IMR-90 (cell line): ENCODE data around the gene HDDC3. TPM values are rescaled to one million over a fixed set of nuclear protein-coding genes. Genes with fewer than 3 reads are reported as not detected.
A peak's percentile ranks its signal among the peaks of the same experiment; 100 is the strongest.

Experiments
- ATAC-seq: fragments of 200-7000 bp; cut with Tn5 transposase; 2 replicates; pipeline ENCODE4 v1.9.1; 2020; ENCODE audit warnings: low read depth, mild to moderate bottlenecking, moderate library complexity
- BruUV-seq: library from RNA; stranded (reverse); fragments of 400-500 nt; replicated peaks from 2 replicates; lab custom pipeline; 2021; lab: Mats Ljungman, UMichigan
- CTCF ChIA-PET: fragments of 300-600 bp; formaldehyde crosslinking; extraction: SDS; loops from one replicate; lab custom pipeline; 2021; ENCODE audit warnings: antibody characterized with exemption; lab: Yijun Ruan, JAX
- POLR2A ChIA-PET: fragments of 300-600 bp; sonication (Branson Sonifier 250); formaldehyde crosslinking; loops from one replicate; lab custom pipeline; 2022; ENCODE audit warnings: antibody characterized with exemption; ENCODE audit not compliant: unreplicated experiment; lab: Charles Lee
- DNase-seq: peaks from one replicate; pipeline ENCODE4 v3.0.0; 2013
- H2AFZ ChIP-seq: replicated peaks from 2 replicates; pipeline ENCODE3; 2013; ENCODE audit warnings: low read length, mild to moderate bottlenecking; ENCODE audit not compliant: poor library complexity
- H2AK5ac ChIP-seq: 2 replicates; pipeline ENCODE4 v1.6.1; 2013; ENCODE audit warnings: low read depth, low read length, inconsistent platforms
- H2AK9ac ChIP-seq: replicated peaks from 2 replicates; pipeline ENCODE3; 2013; ENCODE audit warnings: mild to moderate bottlenecking, low read depth, low read length, moderate library complexity; ENCODE audit not compliant: poor library complexity
- H2BK120ac ChIP-seq: 2 replicates; pipeline ENCODE4 v1.6.1; 2013; ENCODE audit warnings: low read depth, low read length, inconsistent platforms
- H2BK15ac ChIP-seq: 3 replicates; pipeline ENCODE4 v1.6.1; 2013; ENCODE audit warnings: low read depth, low read length, inconsistent platforms
- H2BK20ac ChIP-seq: 2 replicates; pipeline ENCODE4 v1.6.1; 2013; ENCODE audit warnings: low read depth, mild to moderate bottlenecking, inconsistent platforms, low read length, moderate library complexity
- H2BK5ac ChIP-seq: 2 replicates; pipeline ENCODE4 v1.6.1; 2013; ENCODE audit warnings: mild to moderate bottlenecking, low read depth, low read length, inconsistent platforms; ENCODE audit not compliant: poor library complexity, severe bottlenecking
- H3K14ac ChIP-seq: replicated peaks from 2 replicates; pipeline ENCODE4 v1.6.1; 2013; ENCODE audit warnings: low read depth, low read length, inconsistent platforms
- H3K18ac ChIP-seq: 2 replicates; pipeline ENCODE4 v1.6.1; 2013; ENCODE audit warnings: low read depth, low read length, control low read depth
- H3K23ac ChIP-seq: 2 replicates; pipeline ENCODE4 v1.6.1; 2013; ENCODE audit warnings: low read depth, low read length, inconsistent platforms
- H3K27ac ChIP-seq: 2 replicates; pipeline ENCODE4 v1.5.1; 2013; ENCODE audit warnings: mild to moderate bottlenecking, control low read depth, low read length; ENCODE audit not compliant: insufficient read depth
- H3K27me3 ChIP-seq: 2 replicates; pipeline ENCODE4 v1.6.1; 2013; ENCODE audit warnings: low read length; ENCODE audit not compliant: control insufficient read depth, insufficient read depth
- H3K36me3 ChIP-seq: 2 replicates; pipeline ENCODE4 v1.6.1; 2013; ENCODE audit warnings: low read length, mixed read lengths; ENCODE audit not compliant: control insufficient read depth, insufficient read depth
- H3K4ac ChIP-seq: 2 replicates; pipeline ENCODE4 v1.6.1; 2013; ENCODE audit warnings: low read depth, low read length, inconsistent platforms
- H3K4me1 ChIP-seq: 2 replicates; pipeline ENCODE4 v1.6.1; 2013; ENCODE audit warnings: low read length, mixed read lengths; ENCODE audit not compliant: control insufficient read depth, insufficient read depth
- H3K4me2 ChIP-seq: 2 replicates; pipeline ENCODE4 v1.6.1; 2013; ENCODE audit warnings: low read depth, mild to moderate bottlenecking, control low read depth, low read length, moderate library complexity
- H3K4me3 ChIP-seq: 2 replicates; pipeline ENCODE4 v1.5.1; 2013; ENCODE audit warnings: low read depth, mild to moderate bottlenecking, control low read depth, low read length, moderate library complexity; ENCODE audit not compliant: insufficient read depth
- H3K56ac ChIP-seq: 2 replicates; pipeline ENCODE4 v1.6.1; 2013; ENCODE audit warnings: low read length, inconsistent platforms; ENCODE audit not compliant: insufficient read depth; ENCODE audit errors: extremely low read depth
- H3K79me1 ChIP-seq, 2 experiments: 2 replicates each; pipeline ENCODE4 v1.6.1; 2013; ENCODE audit warnings: low read length in 2 of 2, inconsistent platforms in 1 of 2, low read depth in 1 of 2
- H3K9ac ChIP-seq: 2 replicates; pipeline ENCODE4 v1.6.1; 2013; ENCODE audit warnings: low read depth, low read length, control low read depth
- H3K9me1 ChIP-seq: 2 replicates; pipeline ENCODE4 v1.6.1; 2013; ENCODE audit warnings: low read length, inconsistent platforms; ENCODE audit not compliant: insufficient read depth
- H3K9me3 ChIP-seq: 2 replicates; pipeline ENCODE4 v1.6.1; 2013; ENCODE audit warnings: low read length; ENCODE audit not compliant: control insufficient read depth, insufficient read depth
- H4K20me1 ChIP-seq: 2 replicates; pipeline ENCODE4 v1.6.1; 2013; ENCODE audit warnings: low read length, inconsistent platforms; ENCODE audit not compliant: insufficient read depth
- H4K5ac ChIP-seq: 2 replicates; pipeline ENCODE4 v1.6.1; 2013; ENCODE audit warnings: mild to moderate bottlenecking, low read depth, low read length, control low read depth
- H4K8ac ChIP-seq, 2 experiments: 2 replicates each; pipeline ENCODE4 v1.6.1; 2013; ENCODE audit warnings: low read depth in 2 of 2, low read length in 2 of 2, control low read depth in 1 of 2, inconsistent platforms in 1 of 2
- H4K91ac ChIP-seq: 2 replicates; pipeline ENCODE4 v1.6.1; 2013; ENCODE audit warnings: low read depth, low read length, inconsistent platforms; ENCODE audit not compliant: insufficient read depth
- BHLHE40 ChIP-seq: fragments of 150-350 bp; IDR thresholded peaks from 2 replicates; pipeline ENCODE4 v1.6.1; 2016; ENCODE audit warnings: mild to moderate bottlenecking, low read depth, low read length
- MAFK ChIP-seq: IDR thresholded peaks from 2 replicates; pipeline ENCODE4 v1.6.1; 2012; ENCODE audit warnings: low read depth, low read length, improper control_type of control experiment
- MAZ ChIP-seq: IDR thresholded peaks from 2 replicates; pipeline ENCODE4 v1.6.1; 2012; ENCODE audit warnings: low read depth, mild to moderate bottlenecking, low read length, improper control_type of control experiment, moderate library complexity, borderline replicate concordance
- MXI1 ChIP-seq: IDR thresholded peaks from 2 replicates; pipeline ENCODE4 v1.6.1; 2012; ENCODE audit warnings: low read depth, mild to moderate bottlenecking, low read length, moderate library complexity, borderline replicate concordance
- RAD21 ChIP-seq: IDR thresholded peaks from 2 replicates; pipeline ENCODE4 v1.6.1; 2012; ENCODE audit warnings: low read length, improper control_type of control experiment
- SMC3 ChIP-seq: fragments of 150-350 bp; IDR thresholded peaks from 2 replicates; pipeline ENCODE4 v1.6.1; 2016; ENCODE audit warnings: low read depth, mild to moderate bottlenecking, antibody characterized with exemption, low read length, moderate library complexity
- WGBS, 2 experiments: methylation state at CpG; one replicate each; pipeline versions ENCODE4 v1.1.5 to v1.1.7; 2013; ENCODE audit warnings: missing lambda C conversion rate in 2 of 2; ENCODE audit not compliant: insufficient read length in 1 of 2; ENCODE audit errors: extremely low coverage in 2 of 2; 5-methylcytosine and 5-hydroxymethylcytosine counted together
- dilution Hi-C: fragments of 300-500 bp; cut with HindIII; formaldehyde crosslinking; loops from one replicate; pipeline ENCODE4 v1.14.3; 2018; ENCODE audit warnings: low sequenced_read_pairs; ENCODE audit not compliant: unreplicated experiment
- in situ Hi-C: fragments of 300-500 bp; cut with MboI; formaldehyde crosslinking; loops from 3 replicates; pipeline ENCODE4 v1.14.3; 2019; ENCODE audit warnings: low sequenced_read_pairs, inconsistent platforms, mixed read lengths
- intact Hi-C: fragments of 100-400 bp; cut with micrococcal nuclease; formaldehyde crosslinking; loops from 2 replicates; pipeline ENCODE4 v1.10.0; 2022
- polyA plus RNA-seq, 3 experiments: library from polyadenylated mRNA; depleted of rRNA; stranded (reverse); fragments of >200 nt; gene quantifications; 2 replicates each; pipeline ENCODE4 v1.2.3, GENCODE V29; 2012; ENCODE audit warnings: low replicate concordance in 1 of 3
- total RNA-seq: library from RNA; depleted of rRNA; stranded (reverse); fragments of >200 nt; gene quantifications from 2 replicates; pipeline ENCODE4 v1.2.3, GENCODE V29; 2012

HDDC3 gene
- total and polyA plus RNA-seq, 2 of the 4 experiments (the other 2 are of a cell fraction): 7.9 to 10.7 TPM

GRCh38 chr15:90902840-90903732 lies 29.3 kb downstream of the HDDC3 start, which contains the start of gene MAN2A2:
MAN2A2 (plus strand) TSS chr15:90903302; CDS start chr15:90904208, 906 bp downstream.
- BruUV-seq: no TSS peak
- H3K79me1 ChIP-seq: peaks cover 0 to 13% of the 10 kb centered on the region in 2 experiments; a peak in 2 of 4 replicates
- H2AK9ac ChIP-seq: peak within 1 kb of the TSS; percentile 88
- CTCF ChIA-PET: interaction anchor here (0.6 to 1.9 kb wide), 3 partner anchors 17 to 255 kb away, joined by 3 to 8 read pairs (median 3); partner anchors contain the start of gene HDDC3
- H2AFZ ChIP-seq: peak within 1 kb of the TSS; percentile 94
- H2AK5ac ChIP-seq: no peak within 1 kb of the TSS
- ATAC-seq (peak; percentile 56), DNase-seq (peak; percentile 39)
- H3K27ac ChIP-seq: peak within 1 kb of the TSS; percentile 71
- intact Hi-C loops (loop anchor here (2.0 kb wide), 1 partner anchor 32 kb away; the partner anchor contains the start of gene UNC45A), dilution Hi-C loops (no loop called here), in situ Hi-C loops (no loop called here)
- POLR2A ChIA-PET: interaction anchor here (0.9 kb wide), 1 partner anchor 238 kb away, joined by 5 read pairs; no protein-coding TSS in a partner anchor
- H4K91ac ChIP-seq: peak within 1 kb of the TSS; percentile 54; the same call in 1 of the 2 replicates
- peaks cover 4% of the 10 kb centered on the region; the same call in 1 of the 2 replicates for H3K4me1 ChIP-seq
- no peaks in the 10 kb centered on the region for H3K9me3 ChIP-seq
- no peaks in the 10 kb centered on the region for H3K9me1 ChIP-seq
- peak within 1 kb of the TSS; percentile 15 for H4K5ac ChIP-seq
- peak within 1 kb of the TSS; percentile 56 for H3K4me3 ChIP-seq
- peak within 1 kb of the TSS; percentile 32 for H2BK5ac ChIP-seq
- H3K14ac ChIP-seq: peak within 1 kb of the TSS; percentile 86
- peak within 1 kb of the TSS; percentile 64 for H3K9ac ChIP-seq
- 0% methylated on average over 56 of the region's 81 CpGs; no CpG with 5 or more reads in 1 of the 2 experiments for WGBS, 2 experiments
- peak within 1 kb of the TSS; percentile 77 for H3K23ac ChIP-seq
- no peaks in the 10 kb centered on the region for H4K20me1 ChIP-seq
- peaks cover 18% of the 10 kb centered on the region; the same call in 1 of the 2 replicates for H3K36me3 ChIP-seq
- TF ChIP-seq MAZ: no peak
- TF ChIP-seq MXI1: no peak
- no peak for TF ChIP-seq MAFK
- no peak for TF ChIP-seq SMC3
- no peak for TF ChIP-seq BHLHE40
- no peak for TF ChIP-seq RAD21
- peak within 1 kb of the TSS; percentile 74; the same call in 1 of the 2 replicates for H2BK120ac ChIP-seq
- H3K4me2 ChIP-seq: peak within 1 kb of the TSS; percentile 97
- H3K18ac ChIP-seq: peak within 1 kb of the TSS; percentile 1; the same call in 1 of the 2 replicates
- peak within 1 kb of the TSS; percentile 3; the same call in 1 of the 2 replicates for H2BK20ac ChIP-seq
- H3K4ac ChIP-seq: peak within 1 kb of the TSS; percentile 78
- peak within 1 kb of the TSS; percentile 21 to 97 for H4K8ac ChIP-seq
- H3K56ac ChIP-seq: peak within 1 kb of the TSS; percentile 76; the same call in 1 of the 2 replicates
- H2BK15ac ChIP-seq: 0 out of 3 replicates have a peak within 1 kb of the TSS, but pooled peaks have one; percentile 3
- H3K27me3 ChIP-seq: no peaks in the 10 kb centered on the region
